Stimulated activated CD8-positive, alpha-beta memory T cell treated with anti-CD3 and anti-CD28 coated beads, Interleukin-12 subunit alpha, Interleukin-12 subunit beta, amount 100 ng/mL, for 4 hours (primary cell): ENCODE measurements around the gene STPG2.

ENCODE experiments used
- DNase-seq: peaks from one replicate; pipeline ENCODE4 v3.0.0-alpha.2; 2020; ENCODE audit warnings: low read depth

Gene STPG2

GRCh38 chr4:97786306-97786920 is 356.9 kb downstream of the STPG2 start:
- DNase-seq: no peak

GRCh38 chr4:97778174-97778573 is 365.1 kb downstream of the STPG2 start:
- no peak for DNase-seq

DNA sequence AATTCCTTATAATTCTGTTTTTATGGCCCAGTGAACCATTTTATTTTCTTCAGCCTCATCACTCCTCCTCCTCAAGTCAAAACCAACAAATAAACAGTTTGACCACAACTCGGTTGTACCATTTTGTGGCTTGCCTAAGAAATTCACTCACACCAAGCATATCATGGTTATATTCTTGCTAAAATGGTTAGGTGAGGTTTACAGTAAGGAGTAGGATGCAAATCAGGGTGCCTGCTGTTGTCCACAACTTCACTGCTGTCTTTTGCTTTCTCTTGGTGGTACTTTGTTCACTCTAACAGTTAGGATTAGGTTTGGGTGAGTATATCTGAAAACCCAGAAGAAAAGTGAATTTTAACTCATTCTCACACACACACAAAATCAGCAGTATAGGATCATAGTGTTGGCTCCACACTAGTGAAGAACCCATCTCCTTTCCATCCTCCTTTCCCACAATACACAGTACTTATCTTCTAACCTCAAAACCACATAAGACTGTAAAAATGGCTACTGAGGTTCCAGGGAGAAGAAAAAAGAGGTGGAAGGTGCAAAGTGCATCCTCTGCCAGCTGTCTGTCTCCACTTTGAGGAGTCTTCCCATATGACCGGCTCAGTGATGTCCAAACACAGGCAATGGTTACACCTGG is 368.8 kb downstream of the STPG2 start:
- DNase-seq: no peak

- DNase-seq: no peak
Observed at GRCh38 chr4:97770222-97770621, 373.1 kb downstream of the STPG2 start.

GRCh38 chr4:97762115-97762512 is 381.2 kb downstream of the STPG2 start:
- DNase-seq: no peak

DNA sequence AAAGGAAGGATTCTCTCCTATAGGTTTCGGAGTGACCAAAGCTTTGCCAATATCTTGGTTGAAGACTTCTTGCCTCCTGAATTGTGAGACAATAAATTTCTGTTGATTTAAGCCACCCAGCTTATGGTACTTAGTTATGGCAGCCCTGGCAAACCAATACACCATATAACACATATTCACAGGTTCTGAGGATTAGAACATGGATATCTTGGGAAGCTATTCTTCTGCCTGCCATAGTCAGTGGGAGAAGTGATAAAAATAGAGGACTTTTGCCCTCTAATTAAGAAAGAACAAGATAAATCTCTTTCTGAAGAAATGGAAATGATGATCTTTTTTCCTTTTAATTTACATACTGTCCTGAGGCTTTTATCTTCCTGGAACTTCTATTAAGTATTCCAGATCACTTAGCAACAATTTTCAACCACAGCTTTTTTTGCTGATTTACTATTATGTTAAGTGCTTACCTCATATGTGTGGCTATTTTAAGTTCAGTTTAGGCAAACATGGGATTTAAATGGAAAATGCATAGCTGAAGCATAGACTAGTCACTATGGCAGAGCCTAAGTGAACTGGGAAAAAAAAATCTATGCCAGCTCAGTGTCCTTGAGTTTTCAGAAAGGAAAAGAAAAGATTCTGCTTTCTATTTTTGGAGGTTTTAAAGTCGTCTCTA is 381.7 kb downstream of the STPG2 start:
- no peak for DNase-seq

DNA sequence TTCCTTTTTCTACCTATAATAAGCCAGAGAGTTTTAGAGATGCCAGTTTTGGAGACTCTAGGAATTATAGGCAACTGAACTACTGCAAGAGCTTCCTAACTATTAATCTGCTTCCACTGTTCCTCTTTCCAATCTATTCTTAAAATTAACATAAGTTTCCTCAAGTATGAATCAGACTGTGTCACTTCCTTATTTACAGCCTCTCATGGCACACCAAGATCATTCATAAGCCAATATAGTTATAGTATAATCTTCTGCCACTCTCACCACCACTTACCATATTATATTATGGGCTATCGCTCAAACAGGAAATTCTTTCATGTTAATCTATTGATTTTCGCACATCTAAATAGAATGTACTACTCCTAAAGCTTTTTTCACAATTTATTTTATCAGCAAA is 383.5 kb downstream of the STPG2 start:
- no peak for DNase-seq

- DNase-seq: no peak
Observed at GRCh38 chr4:97752599-97752998, 390.7 kb downstream of the STPG2 start.

GRCh38 chr4:97747945-97748344 is 395.3 kb downstream of the STPG2 start:
- DNase-seq: no peak

DNA sequence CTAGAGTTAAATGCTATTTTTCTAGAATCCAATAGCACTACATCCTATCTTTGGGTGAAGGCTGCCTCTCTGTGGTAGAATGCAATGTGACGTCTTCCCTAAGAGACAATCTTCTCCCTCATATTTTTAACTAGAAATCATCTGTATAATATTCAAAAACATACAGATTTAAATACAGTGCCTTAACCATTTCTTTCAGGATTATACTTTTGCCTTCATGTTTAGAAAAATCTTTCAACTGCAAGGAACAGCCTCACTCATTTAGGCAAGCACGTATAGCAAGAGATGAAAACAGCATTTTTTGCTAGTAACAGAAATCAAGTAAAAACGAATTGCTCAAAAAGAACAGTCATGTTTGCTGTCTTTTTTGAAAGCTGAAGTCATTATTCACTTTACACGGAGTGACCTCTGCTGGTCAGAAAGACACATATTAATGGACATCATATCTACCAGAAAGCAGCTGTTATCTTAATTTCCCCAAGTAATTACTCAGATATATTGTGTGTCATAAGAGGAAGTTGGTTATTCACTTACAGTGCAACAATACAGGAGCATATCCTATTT is 422.3 kb downstream of the STPG2 start:
- no peak for DNase-seq

- no peak for DNase-seq
Observed at GRCh38 chr4:97691111-97691605, 452.1 kb downstream of the STPG2 start.

DNA sequence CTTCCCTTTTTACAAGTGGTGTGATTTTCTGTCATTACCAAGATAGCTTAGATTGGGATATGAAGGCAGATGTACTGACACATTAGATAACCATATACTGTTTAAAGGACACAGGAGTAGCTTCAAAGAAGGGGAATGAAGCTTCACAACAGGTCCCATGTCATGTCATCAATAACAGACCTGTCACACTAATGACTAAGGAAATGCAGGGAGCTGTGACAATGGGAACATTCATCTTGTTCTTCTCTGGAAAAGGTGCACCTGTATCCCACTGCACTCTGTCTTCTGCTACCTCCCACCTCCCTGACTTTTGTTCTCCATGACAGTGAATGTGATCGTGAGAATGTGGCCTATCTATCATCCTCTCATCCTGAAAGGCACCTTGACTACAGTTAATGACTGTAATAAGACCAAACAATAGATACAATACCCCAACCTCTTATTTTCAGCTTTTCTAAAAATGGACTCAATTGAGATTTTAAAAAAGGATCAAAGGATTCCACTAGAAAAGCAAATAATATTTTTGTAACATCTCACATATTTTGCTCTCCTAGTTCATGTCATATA is 472.5 kb downstream of the STPG2 start:
- no peak for DNase-seq

DNA sequence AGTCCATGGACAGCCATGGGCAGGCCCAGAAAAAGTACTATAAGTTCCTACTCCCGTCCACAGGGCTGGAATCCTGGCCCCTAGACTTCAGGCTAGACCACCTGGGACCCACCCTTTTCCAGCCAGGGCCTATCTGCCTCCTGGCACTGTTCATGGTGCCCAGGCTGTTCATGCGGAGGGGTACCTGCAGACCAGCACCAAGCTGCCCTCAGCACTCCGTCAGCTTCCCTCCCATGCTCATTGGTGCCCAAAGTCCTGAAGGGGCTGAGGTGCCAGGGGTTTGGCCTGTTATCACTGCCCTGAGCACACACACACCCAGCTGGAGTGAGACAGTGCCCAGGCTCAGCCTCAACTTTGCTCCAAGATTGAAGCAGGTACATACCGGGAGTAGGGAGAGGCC is 477.7 kb downstream of the STPG2 start:
- DNase-seq: no peak

DNA sequence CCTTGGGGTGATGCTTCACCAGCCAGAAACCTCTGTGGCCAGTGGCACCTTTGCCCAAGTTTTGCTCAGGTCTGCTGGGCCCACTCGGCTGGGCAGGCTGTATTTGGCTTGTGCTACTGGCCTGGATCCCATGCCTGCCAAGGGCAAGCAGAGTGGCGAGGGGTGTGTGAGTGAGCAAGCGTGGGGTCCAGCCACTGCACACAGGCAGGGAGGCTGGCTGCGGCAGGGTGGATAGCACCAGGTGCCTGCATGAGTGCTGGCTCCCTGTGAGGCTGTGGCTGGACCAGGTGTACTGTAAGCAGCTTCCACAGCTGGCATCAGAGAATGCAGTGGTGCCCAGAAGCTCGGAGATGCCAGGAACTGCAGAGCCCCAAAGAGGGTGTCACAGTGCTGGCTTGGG is 478.5 kb downstream of the STPG2 start:
- DNase-seq: no peak

- DNase-seq: no peak
Observed at GRCh38 chr4:97662133-97662532, 481.1 kb downstream of the STPG2 start.

DNA sequence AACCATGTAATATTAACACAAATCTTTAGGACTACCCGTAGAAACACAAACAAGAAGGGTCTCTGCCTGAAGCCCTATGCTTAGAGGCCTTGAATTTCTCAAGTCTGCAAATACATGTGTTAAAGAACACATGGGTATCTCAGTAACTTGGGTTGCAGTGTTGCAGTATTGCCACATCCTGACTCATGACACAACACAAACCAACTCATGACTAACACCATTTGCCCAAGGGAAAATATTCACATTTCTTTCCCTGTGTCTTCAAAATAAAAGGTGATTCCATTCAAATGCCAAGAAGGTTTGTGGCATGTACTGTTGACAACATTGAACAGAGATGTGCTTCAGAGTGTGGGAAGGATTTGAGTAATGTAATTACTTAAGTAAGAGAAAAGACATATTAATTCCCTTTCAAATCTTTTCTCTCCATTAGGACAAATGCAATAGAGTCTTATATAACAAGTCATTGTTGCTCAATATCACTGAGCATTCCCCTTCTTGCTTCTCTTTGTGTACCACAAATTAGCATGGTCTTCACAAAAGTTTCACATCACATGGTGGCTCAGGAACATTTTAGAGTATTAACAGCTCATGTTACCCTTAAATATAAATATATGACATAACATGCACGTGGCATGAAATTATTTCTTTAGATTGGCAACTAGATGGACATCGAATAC is 487.1 kb downstream of the STPG2 start:
- DNase-seq: no peak

- DNase-seq: no peak
Observed at GRCh38 chr4:97653701-97654100, 489.6 kb downstream of the STPG2 start.

DNA sequence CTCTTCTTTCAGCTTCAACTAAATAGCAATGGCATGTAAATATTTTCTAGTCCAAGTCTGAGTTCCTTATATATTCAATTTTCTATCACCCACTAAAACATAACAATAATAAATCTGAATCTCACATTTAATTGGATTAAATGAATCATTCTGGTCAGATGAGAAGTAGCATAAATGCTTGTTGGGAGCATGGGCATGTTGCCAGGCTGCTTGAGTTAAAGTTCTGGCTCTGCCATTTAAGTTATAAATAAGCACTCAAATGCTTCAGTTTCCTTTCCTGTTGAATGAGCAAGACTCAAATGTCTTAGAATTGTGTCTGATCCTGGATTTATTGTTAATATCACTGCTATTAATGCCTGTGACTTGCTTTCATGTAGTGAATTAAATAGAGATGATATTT is 496.3 kb downstream of the STPG2 start:
- DNase-seq: no peak

- DNase-seq: no peak
Observed at GRCh38 chr4:97645071-97645821, 498.0 kb downstream of the STPG2 start.

DNA sequence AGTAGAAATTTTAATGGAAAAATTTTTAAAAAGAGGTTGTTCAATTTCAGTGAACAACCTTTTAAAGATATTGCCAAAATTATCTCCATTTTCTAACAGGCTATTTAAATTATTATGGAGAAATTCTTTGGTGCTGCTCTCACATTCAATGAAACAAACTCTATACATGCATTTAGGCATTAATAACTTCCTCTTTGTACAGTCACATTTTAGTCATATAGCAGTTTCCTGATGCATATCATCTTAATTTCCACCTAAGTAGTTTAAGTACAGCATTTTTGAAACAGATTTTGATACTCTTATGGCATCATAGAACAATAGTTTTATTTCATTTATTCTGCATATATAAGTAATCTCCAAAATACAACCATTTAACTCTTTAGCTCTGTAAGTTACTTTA is 500.1 kb downstream of the STPG2 start:
- no peak for DNase-seq

DNA sequence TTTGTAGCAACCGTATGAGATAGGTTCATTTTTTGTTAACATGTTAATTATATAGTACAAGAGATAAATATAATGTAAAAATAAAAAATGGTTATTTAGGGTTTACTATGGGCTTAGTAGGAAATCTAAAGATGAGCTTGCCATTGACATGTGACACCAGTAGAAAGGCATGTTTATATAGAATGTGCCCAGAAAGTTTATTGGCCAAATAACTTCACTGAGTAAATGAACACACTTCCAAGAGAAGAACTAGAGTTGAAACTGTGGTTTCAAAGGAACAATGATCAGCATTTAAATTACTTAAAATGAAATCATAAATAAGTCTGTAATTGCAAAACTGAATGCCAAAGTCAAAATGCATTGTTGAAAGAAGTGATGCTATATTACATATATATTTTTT is 503.3 kb downstream of the STPG2 start:
- DNase-seq: no peak
